Measurements from ENCODE around the gene MTG1.

The MTG1 gene

GRCh38 chr10:133471300-133472109 lies 77.5 kb downstream of the MTG1 start:
- no peak for DNase-seq
